Left renal cortex interstitium (tissue), 4 donors: ENCODE data around the gene QKI. TPM values are rescaled to one million over a fixed set of nuclear protein-coding genes. Genes with fewer than 3 reads are reported as not detected.

Source experiments
- DNase-seq, 4 donors: peaks; one replicate each; pipeline ENCODE4 v3.0.0-alpha.2; 2013; ENCODE audit warnings: low read depth in 4 of 4, low spot score in 2 of 4, missing footprints in 1 of 4
- polyA plus RNA-seq, 4 donors: library from polyadenylated mRNA; unstranded; fragments of 120-200 nt; gene quantifications; one replicate each; pipeline ENCODE4 v1.2.1, GENCODE V29; 2013; ENCODE audit not compliant: insufficient read length in 4 of 4

Gene QKI
- polyA plus RNA-seq, 4 donors: 181 to 215 (median 195) TPM

- DNase-seq: no peak
Measured at GRCh38 chr6:163390770-163391169, 23.7 kb upstream of the QKI start.

GRCh38 chr6:163391985-163392384, 22.5 kb upstream of the QKI start:
- no peak for DNase-seq

- DNase-seq: no peak
Measured at GRCh38 chr6:163392533-163392932, 22.0 kb upstream of the QKI start.

GRCh38 chr6:163393923-163394322, 20.6 kb upstream of the QKI start:
- DNase-seq: no peak

- DNase-seq: no peak
Measured at GRCh38 chr6:163394659-163395058, 19.9 kb upstream of the QKI start.

- no peak for DNase-seq
Measured at GRCh38 chr6:163395122-163395830, 19.2 kb upstream of the QKI start.

- DNase-seq: no peak
Measured at GRCh38 chr6:163395831-163396185, 18.7 kb upstream of the QKI start.

GRCh38 chr6:163397326-163397725, 17.2 kb upstream of the QKI start:
- no peak for DNase-seq

- no peak for DNase-seq
Measured at GRCh38 chr6:163398115-163398514, 16.4 kb upstream of the QKI start.

GRCh38 chr6:163398815-163399214, 15.7 kb upstream of the QKI start:
- no peak for DNase-seq

- no peak for DNase-seq
Measured at GRCh38 chr6:163400509-163400908, 14.0 kb upstream of the QKI start.

- DNase-seq: no peak
Measured at GRCh38 chr6:163401039-163401885, 13.3 kb upstream of the QKI start.

- no peak for DNase-seq
Measured at GRCh38 chr6:163402616-163403015, 11.9 kb upstream of the QKI start.

- DNase-seq: no peak
Measured at GRCh38 chr6:163404825-163405265, 9.7 kb upstream of the QKI start.

- DNase-seq: no peak
Measured at GRCh38 chr6:163405412-163406309, 8.9 kb upstream of the QKI start.

- DNase-seq: no peak
Measured at GRCh38 chr6:163406366-163406765, 8.2 kb upstream of the QKI start.

GRCh38 chr6:163406830-163407229, 7.7 kb upstream of the QKI start:
- DNase-seq: no peak

GRCh38 chr6:163408352-163408991, 6.0 kb upstream of the QKI start:
- DNase-seq: no peak

GRCh38 chr6:163409712-163410111, 4.8 kb upstream of the QKI start:
- DNase-seq: no peak

- no peak for DNase-seq
Measured at GRCh38 chr6:163412341-163412740, 2.2 kb upstream of the QKI start.
